ENCODE results near the gene DOCK2. TPM values are rescaled to one million over a fixed set of nuclear protein-coding genes. Genes with fewer than 3 reads are reported as not detected.

The DOCK2 gene
- total and polyA plus RNA-seq, 2 of the 8 experiments (the other 6 are each of a cell fraction or from before 2014, with no cell fraction given), result 3.9 to 5.7 TPM

GRCh38 chr5:169719360-169720314, 82.6 kb downstream of the DOCK2 start:
- CTCF ChIA-PET (ENCODE audit: partially characterized antibody), result interaction anchor here (0.7 to 2.2 kb wide), 2 partner anchors 18 to 559 kb away, joined by 4 to 6 read pairs; no protein-coding TSS in a partner anchor

More at GRCh38 chr5:169719360-169720314, 82.6 kb downstream of the DOCK2 start:
- no peaks in the 10 kb centered on the region for H4K20me1 ChIP-seq (replicated peaks in 1 of 2; ENCODE audit: control insufficient read depth in 1 of 2, insufficient read depth in 2 of 2, low read length in 2 of 2)
- H3K23me2 ChIP-seq (ENCODE audit: low read depth, low read length), result no peaks in the 10 kb centered on the region
- POLR2A ChIA-PET (ENCODE audit: partially characterized antibody), result no interaction called here
- H3K36me3 ChIP-seq (ENCODE audit: control insufficient read depth in 2 of 4, insufficient read depth in 4 of 4, low read length in 3 of 4), result no peaks in the 10 kb centered on the region
- no peak overlapping the region for H2BK12ac ChIP-seq (ENCODE audit: low read depth, low read length)
- no peak overlapping the region for H3K56ac ChIP-seq (replicated peaks; ENCODE audit: insufficient read length, low read depth, low read length)
- no peak overlapping the region for H2BK5ac ChIP-seq (ENCODE audit: low read depth, low read length)
- 88% methylated on average over 7 of the region's 7 CpGs; no CpG with 5 or more reads in 1 of the 2 experiments for WGBS, 2 experiments (ENCODE audit: extremely low coverage in 1 of 2, insufficient coverage in 1 of 2, insufficient read length in 1 of 2, insufficient replicate concordance in 2 of 2, low coverage in 1 of 2, low lambda C conversion rate in 2 of 2, missing lambda C conversion rate in 1 of 2)
- FAIRE-seq (no peak), DNase-seq (ENCODE audit: low read depth in 1 of 2, low spot score in 2 of 2) (no peak)
- no peak overlapping the region for H3K4me2 ChIP-seq (ENCODE audit: insufficient read depth in 1 of 2, low read depth in 2 of 2, low read length in 2 of 2)
- H3K27me3 ChIP-seq (replicated peaks in 1 of 4; ENCODE audit: control insufficient read depth in 3 of 4, extremely low read depth in 1 of 4, insufficient read depth in 3 of 4, low read length in 3 of 4), result no peaks in the 10 kb centered on the region
- H3K4me3 ChIP-seq (ENCODE audit: extremely low read depth in 1 of 4, insufficient read depth in 2 of 4, low read depth in 3 of 4, low read length in 4 of 4), result no peak overlapping the region
- no peak overlapping the region for H4K8ac ChIP-seq (ENCODE audit: extremely low read depth, insufficient read depth, low read length)
- H3K9me3 ChIP-seq (ENCODE audit: insufficient read depth in 2 of 2, low read depth in 1 of 2, low read length in 1 of 2), result no peaks in the 10 kb centered on the region; a peak in 1 of 4 replicates
- H2BK15ac ChIP-seq (ENCODE audit: low read length), result no peak overlapping the region
- no peak overlapping the region for H3K9ac ChIP-seq (replicated peaks in 1 of 4; ENCODE audit: extremely low read depth in 1 of 4, low read depth in 3 of 4, low read length in 3 of 4)
- no peak overlapping the region for H2BK120ac ChIP-seq (replicated peaks; ENCODE audit: low read depth, low read length)
- H2AK5ac ChIP-seq (ENCODE audit: low read depth, low read length), result no peak overlapping the region
- no peak overlapping the region for H3K14ac ChIP-seq (ENCODE audit: insufficient read length)
- no peaks in the 10 kb centered on the region for H3K79me1 ChIP-seq (ENCODE audit: low read depth, low read length)
- H4K5ac ChIP-seq (ENCODE audit: insufficient read length, low read depth, low read length), result no peak overlapping the region
- H3K27ac ChIP-seq (ENCODE audit: low read depth, low read length), result no peak overlapping the region
- H3K23ac ChIP-seq (ENCODE audit: insufficient read length), result no peak overlapping the region
- no peak overlapping the region for H3K4ac ChIP-seq (replicated peaks; ENCODE audit: insufficient read length, low read depth, low read length)
- H3K79me2 ChIP-seq (ENCODE audit: control insufficient read depth in 1 of 2, insufficient read depth in 2 of 2, low read length in 2 of 2), result no peaks in the 10 kb centered on the region
- H2AFZ ChIP-seq (ENCODE audit: low read length), result no peak overlapping the region
- TF ChIP-seq USF2 (IDR thresholded peaks at IDR 0.05; ENCODE audit: low read length), result no peak
- no peak for TF ChIP-seq SP4 (IDR thresholded peaks at IDR 0.05; ENCODE audit: low read length)
- TF ChIP-seq JUN (IDR thresholded peaks at IDR 0.05; ENCODE audit: low read depth, low read length), result no peak
- TF ChIP-seq SP2 (IDR thresholded peaks at IDR 0.05; ENCODE audit: low read length), result no peak
- no peak overlapping the region for H3K18ac ChIP-seq (ENCODE audit: extremely low read depth, low read length)
- no peaks in the 10 kb centered on the region for H3K4me1 ChIP-seq (replicated peaks in 1 of 4; ENCODE audit: control insufficient read depth in 3 of 4, insufficient read depth in 4 of 4, low read length in 3 of 4)
- no peak overlapping the region for H2BK20ac ChIP-seq (ENCODE audit: low read length)
- H4K91ac ChIP-seq (replicated peaks; ENCODE audit: insufficient read length, low read length), result no peak overlapping the region
